NCI-H446 treated with DMSO at 0.1 percent for 48 hours (cell line): ENCODE results near the gene JDP2.
"Not testable (repeated sequence)": the region's sequence is repeated elsewhere in the genome, so short reads cannot be mapped to it uniquely, and the experiment has no call there.

Source experiments
- DNase-seq: peaks from one replicate; lab custom pipeline; 2025; lab: John Stamatoyannopoulos, UW

Gene JDP2

DNA sequence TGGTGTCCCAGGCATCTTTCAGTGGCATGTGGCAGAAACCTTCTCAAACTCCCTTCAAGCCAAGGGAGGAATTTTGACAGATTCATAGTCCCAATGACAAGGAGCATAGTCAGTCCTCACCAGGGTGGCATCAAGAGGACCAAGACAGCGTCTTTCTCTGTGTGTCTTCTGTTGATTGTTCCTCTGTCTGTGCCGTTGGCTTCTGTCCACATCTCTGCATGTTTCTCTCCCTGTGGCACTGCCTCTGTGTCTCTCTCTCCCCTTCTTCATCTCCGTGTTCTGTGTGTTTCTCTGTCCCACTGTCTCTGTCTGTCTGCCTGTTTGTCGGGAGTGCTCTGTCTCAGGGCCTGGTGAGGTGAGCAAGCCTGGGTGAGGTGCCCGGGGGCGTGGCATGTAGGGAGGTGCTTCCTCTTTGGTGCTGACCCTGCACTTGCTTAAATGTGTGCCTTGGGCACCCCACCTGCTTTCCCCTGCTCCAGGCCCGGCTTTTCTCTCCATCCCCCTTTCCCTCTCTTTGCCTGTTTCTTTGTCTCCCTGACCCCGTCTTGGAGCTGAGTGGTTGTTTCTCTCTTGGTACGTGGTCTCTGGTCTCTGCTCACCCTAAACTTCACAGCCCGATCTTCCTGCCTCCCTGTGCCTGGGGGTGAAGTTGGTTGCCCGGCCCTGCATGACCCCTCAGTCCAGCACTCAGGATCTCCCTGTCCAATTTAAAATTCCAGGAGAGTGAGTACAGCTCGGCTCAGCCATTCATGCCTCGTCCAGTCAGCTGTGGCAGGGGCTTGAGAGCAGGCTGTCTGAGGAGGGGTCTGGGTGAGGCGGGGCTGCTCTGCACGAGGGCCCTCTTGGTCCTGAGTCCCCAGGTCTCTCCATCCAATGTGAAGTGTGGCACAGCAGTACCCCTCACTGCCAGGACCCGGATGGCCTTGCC, 28.5 kb downstream of the JDP2 start:
- DNase-seq: no peak

- DNase-seq: no peak
These were observed 29.1 kb downstream of the JDP2 start for GRCh38 chr14:75456997-75457335.

GRCh38 chr14:75457648-75458165, 29.9 kb downstream of the JDP2 start:
- no peak for DNase-seq

GRCh38 chr14:75458305-75458704, 30.5 kb downstream of the JDP2 start:
- no peak for DNase-seq

GRCh38 chr14:75459099-75459741, 31.4 kb downstream of the JDP2 start:
- DNase-seq: no peak

DNA sequence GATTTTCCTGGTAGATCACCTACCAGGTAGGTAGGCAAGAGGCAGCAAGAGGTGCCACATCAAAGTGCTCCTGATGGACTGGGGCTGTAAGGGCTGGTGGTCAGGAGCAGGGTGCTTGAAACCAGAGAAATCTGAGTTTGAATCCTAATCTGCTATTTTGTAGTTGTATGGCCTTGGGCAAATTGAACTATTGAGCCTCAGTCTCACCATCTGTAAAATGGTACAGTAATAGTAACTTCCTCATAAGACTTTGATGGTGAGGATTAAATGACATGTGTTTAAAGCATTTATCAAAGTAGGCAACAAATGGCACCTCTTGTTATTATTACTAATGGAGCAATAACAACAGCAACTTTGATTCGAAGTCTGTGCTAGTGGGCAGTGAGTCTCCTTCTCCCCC, 32.0 kb downstream of the JDP2 start:
- DNase-seq: no peak

- no peak for DNase-seq
These were observed 32.6 kb downstream of the JDP2 start for GRCh38 chr14:75460394-75460793.

GRCh38 chr14:75461303-75461702, 33.5 kb downstream of the JDP2 start:
- no peak for DNase-seq

- DNase-seq: no peak
These were observed 34.0 kb downstream of the JDP2 start for GRCh38 chr14:75461755-75462349.

DNA sequence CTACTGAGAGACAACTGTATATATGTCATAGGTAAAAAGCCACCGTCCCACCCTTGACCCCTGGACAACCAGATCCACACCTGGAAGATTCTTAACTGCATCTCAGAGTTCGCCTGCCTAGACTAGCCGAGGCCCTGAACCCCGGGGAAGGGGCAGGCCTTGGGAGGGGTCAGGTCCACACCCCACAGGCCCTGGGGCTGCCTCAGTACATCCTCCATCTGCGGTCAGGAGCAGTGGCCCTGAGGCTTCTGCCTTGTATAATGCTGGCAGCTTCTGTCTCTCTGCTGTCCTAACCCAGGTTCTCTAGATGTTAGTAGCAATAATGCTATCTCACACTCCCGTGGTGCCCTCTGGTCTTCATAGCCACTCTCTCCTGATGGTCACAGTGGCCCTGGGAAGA, 36.8 kb downstream of the JDP2 start:
- no peak for DNase-seq

- DNase-seq: no peak
These were observed 39.9 kb downstream of the JDP2 start for GRCh38 chr14:75467763-75468162.

DNA sequence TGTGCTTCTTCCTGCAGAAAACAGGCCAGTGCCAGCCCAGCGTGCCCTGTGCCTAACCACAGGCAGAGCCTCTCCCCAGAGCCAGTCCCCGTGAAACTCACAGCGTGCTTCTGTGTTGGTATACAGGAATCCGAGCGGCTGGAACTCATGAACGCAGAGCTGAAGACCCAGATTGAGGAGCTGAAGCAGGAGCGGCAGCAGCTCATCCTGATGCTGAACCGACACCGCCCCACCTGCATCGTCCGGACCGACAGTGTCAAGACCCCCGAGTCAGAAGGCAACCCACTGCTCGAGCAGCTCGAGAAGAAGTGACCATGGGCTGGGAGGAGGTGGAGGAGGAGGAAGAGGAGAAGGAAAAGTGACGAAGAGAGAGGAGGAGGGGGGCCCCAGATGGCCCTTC, 41.3 kb downstream of the JDP2 start:
- DNase-seq: no peak

DNA sequence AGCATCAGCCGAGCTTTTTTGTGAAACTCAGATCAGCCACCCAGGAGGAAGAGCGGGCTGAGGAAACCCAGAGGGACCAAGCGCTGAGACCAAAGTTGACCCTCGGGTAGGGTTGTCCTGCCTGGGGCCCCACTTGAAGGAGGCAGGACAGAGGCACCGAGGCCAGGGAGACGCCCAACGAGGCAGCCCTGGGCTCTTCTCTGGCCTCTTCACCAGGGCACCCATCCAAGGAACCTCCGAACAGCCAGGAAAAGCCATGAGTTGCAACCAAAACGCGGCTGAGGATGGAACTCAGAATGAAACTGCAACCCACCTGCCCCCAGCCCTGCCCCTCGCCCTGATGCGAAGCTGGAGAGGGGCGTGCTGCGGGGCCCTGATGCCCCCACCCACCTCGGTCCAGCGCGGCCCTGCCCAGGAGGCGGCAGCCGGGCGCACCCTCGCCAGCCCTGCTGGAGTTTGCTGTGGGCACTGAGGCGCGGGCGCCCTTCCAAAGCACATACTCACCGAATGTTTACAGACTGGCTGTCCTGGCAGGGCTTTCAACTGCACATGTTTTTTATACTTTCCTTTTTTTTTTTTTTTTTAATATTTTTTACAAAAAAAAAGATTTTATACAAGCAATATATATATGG, 41.9 kb downstream of the JDP2 start:
- DNase-seq: peak; percentile 30

GRCh38 chr14:75470238-75470797, 42.5 kb downstream of the JDP2 start:
- DNase-seq: no peak

- DNase-seq: no peak
These were observed 43.2 kb downstream of the JDP2 start for GRCh38 chr14:75471059-75471458.

DNA sequence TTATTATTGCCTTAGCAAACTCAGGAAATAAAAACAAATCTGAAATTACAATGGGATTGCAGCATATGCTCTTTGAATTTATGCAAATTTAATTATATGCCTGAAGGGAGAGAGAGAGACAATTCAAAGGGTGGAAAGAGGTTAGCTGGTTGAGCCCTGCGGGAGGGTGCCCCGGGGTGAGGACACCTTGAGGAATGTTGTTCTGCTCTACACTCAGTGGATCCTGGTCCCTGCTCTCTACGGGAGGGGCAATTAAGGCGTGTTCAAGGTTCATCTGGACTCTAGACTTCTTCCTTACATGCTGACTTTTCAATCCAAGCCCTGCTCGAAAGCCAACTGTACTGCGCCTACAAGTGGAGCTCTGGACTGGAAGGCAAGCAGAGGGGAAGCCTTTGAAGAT, 46.3 kb downstream of the JDP2 start:
- not testable (repeated sequence) for DNase-seq

- DNase-seq: no peak
These were observed 48.6 kb downstream of the JDP2 start for GRCh38 chr14:75476274-75476995.

- DNase-seq: no peak
These were observed 50.1 kb downstream of the JDP2 start for GRCh38 chr14:75477881-75478280.

DNA sequence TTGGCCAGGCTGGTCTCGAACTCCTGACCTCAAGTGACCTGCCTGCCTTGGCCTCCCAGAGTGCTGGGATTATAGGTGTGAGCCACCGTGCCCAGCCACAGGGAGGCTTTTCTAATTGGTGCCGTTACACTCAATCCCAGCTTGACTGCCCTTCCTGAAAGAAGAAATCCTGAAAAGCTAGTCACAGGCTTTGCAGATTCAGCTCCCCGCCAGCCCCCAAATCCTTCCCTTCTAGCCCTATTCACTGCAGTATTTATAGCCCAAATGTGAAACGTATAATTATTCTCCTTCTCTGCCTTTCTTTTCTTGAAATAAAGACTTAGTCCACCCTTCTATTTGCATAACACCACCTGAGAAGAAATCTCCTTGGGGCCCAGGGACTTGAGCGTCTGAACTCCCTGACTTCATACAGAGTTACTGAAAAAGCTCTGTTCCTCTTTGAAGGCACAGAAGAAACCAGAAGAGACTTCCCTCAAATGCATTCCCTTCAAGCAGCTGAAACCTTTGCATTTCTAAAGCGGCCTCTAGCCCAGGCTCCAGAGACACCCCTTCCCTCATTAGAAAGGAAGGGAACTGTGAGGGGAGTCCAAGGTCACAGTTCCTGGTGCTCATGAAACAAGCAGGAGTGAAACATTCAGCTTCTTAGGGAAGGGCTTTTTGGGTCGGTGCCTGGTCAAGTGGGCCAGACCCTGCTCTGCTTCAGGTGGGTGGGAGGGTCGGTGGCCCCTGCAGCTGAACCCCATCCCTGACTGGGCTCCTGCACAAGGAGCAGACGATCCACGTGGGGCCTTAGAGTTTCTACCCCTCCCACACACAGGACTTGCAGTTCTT, 52.2 kb downstream of the JDP2 start:
- no peak for DNase-seq

DNA sequence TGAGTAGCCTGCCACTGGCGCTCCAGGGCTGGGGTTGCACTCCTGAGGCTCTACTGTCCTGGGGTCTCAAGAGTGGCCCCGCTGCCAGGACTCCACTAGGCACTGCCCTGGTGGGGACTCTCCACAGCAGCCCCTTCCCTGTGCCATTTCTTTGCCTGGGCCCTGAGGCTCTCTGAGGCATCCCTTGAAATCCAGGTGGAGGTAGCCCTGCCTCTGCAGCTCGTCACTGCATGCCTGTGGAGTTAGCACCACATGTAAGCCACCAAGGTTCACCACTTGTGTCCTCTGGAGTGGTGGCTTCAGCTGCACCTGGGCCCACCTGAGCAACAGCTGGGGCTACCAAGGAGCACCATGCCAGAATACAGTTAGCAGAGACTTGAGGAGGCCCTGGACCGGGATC, 54.5 kb downstream of the JDP2 start:
- DNase-seq: no peak
